NCI-H1105 treated with DMSO at 0.1 percent for 48 hours (cell line): ENCODE data around the gene ZNF253.
"Not testable (repeated sequence)": the region's sequence is repeated elsewhere in the genome, so short reads cannot be mapped to it uniquely, and the experiment has no call there.

ENCODE experiments used
- DNase-seq: peaks from one replicate; lab custom pipeline; 2025; lab: John Stamatoyannopoulos, UW

The ZNF253 gene

GRCh38 chr19:19900139-19900728 lies 34.6 kb downstream of the ZNF253 start:
- peak; percentile 62 for DNase-seq

GRCh38 chr19:19900729-19901444 lies 35.2 kb downstream of the ZNF253 start, which contains the start of gene ZNF93:
Gene ZNF93 (plus strand): TSS chr19:19900946. CDS start chr19:19901089, 143 bp downstream.
- peak; percentile 98 for DNase-seq

- not testable (repeated sequence) for DNase-seq
Measured at GRCh38 chr19:19907551-19907950, 41.9 kb downstream of the ZNF253 start.

GRCh38 chr19:19909654-19910053 lies 44.0 kb downstream of the ZNF253 start:
- DNase-seq: no peak

- no peak for DNase-seq
Measured at GRCh38 chr19:19911150-19911549, 45.5 kb downstream of the ZNF253 start.

- no peak for DNase-seq
Measured at GRCh38 chr19:19914596-19914995, 48.9 kb downstream of the ZNF253 start.

GRCh38 chr19:19930417-19930816 lies 64.7 kb downstream of the ZNF253 start:
- DNase-seq: not testable (repeated sequence)

GRCh38 chr19:19933432-19934314 lies 68.0 kb downstream of the ZNF253 start:
- not testable (repeated sequence) for DNase-seq

GRCh38 chr19:19937403-19937802 lies 71.7 kb downstream of the ZNF253 start:
- no peak for DNase-seq

GRCh38 chr19:19938449-19938848 lies 72.8 kb downstream of the ZNF253 start:
- DNase-seq: no peak

GRCh38 chr19:19943848-19944582 lies 78.3 kb downstream of the ZNF253 start:
- no peak for DNase-seq
